Measurements from ENCODE around the gene HSPB9. TPM values are rescaled to one million over a fixed set of nuclear protein-coding genes. Genes with fewer than 3 reads are reported as not detected.

Gene HSPB9, protein sequence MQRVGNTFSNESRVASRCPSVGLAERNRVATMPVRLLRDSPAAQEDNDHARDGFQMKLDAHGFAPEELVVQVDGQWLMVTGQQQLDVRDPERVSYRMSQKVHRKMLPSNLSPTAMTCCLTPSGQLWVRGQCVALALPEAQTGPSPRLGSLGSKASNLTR
- not detected in 2 replicates for total RNA-seq

DNA sequence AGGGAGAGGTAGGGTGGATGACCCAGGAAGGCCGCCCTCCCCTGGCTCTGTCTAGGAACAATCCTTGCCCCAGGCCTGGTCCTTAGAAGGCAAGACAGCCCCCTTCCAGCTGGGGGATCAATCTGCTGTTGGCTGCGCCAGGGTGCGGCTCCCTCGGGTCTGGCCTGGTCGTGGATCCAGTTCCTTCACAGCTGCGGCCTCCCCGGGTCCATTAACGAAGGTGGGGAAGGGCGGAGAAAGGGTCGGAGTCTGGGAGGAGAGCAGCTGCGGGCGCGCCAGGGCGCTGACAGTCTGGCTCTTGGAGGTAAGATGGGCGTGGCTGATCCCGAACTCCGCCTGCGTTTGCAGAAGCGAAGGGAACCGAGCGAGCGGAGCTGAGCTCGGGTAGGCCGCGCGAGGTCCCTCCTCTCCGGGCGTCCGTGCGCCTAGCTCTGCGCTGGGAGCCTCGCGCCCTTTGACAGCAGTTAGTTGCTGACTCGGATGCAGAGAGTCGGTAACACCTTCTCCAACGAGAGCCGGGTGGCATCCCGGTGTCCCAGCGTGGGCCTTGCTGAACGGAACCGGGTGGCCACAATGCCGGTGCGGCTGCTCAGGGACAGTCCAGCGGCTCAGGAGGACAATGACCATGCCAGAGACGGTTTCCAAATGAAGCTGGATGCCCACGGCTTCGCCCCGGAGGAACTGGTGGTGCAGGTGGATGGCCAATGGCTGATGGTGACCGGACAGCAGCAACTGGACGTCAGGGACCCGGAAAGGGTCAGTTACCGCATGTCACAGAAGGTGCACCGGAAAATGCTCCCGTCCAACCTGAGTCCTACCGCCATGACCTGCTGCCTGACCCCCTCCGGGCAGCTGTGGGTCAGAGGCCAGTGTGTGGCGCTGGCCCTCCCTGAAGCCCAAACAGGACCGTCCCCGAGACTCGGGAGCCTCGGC lies at the start of gene HSPB9:
TSS of gene HSPB9 (plus strand) at position 434 of the 933 bp plus-strand sequence. CDS start at position 481, 47 bp downstream.

DNA sequence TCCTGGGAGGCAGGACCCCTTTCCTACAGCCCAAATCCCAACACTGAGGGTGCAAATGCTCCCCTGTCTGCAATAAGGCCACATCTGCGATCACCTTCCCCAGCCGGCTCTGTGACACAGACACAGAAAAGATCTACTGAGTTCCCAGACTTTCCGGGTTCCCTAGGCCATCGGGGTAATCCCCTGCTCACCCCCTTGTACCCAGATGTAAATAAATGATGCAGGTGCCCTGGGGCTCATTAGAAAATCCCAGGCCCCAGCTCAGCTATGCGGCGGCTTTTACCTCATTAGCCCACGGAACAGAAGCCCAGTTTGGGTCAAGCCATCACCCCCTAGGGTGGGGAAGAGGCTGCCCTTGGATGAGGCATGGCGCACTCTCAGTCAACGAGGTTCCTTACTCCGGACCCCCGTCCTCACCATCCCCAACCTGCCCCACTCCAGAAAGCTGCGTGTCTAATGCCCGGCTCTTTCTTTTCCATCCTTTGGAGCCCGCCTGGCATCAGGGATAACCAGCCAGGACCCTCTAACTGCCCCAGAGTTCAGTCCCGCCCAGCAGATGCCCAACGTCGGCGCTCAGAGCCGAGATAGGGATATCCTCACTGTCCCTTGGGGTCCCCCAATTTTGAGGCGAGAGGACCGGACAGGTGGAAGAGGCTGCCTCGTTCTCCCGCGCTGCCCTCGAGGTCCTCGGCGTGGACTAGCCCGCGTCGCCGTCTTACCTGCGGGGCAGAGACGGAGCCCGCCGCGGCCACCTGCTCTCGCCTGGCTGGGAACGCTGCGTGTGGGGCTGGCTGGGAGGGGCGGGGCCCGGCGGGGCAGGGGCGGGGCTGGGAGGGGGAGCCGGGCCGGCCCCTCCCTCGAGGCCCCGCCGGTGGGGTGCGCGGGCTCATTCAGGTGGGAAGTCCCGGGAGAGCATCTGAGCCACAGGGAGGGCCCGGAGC lies 24.6 kb upstream of the HSPB9 start, which contains the start of gene ZNF385C:
TSS of gene ZNF385C (minus strand) at position 783 of the 941 bp plus-strand sequence. CDS start 35,417 bp downstream, outside the sequence.

DNA sequence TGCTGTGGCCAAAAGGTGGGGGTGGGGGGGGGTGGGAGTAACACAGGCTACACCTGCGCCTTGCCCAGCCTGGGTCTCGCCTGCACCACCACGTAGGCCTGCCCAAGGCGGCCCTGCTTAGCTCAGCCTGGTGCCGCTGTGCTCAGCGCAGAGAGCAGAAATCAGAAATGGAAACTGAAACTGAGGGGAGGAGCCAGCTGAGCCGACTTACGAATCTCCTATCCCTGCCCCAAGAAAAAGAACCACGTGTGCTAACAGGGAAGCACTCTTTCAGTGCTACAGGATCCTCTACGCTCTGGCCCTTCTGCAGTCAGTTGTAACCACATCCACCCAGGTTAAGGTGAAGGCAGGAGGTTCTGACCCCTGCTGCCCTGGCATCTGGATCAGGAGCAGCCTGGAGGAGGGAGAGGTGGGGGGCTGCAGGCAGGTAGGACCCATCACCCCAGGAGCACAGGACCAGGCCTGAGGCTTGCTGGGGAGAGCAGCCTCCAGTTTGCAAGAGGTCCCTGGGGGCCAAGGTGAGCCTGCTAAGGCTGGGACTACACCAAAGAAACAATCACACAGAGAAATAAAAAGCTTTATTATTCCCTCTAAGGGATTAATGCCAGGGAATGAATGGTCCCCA lies 9.9 kb upstream of the HSPB9 start, which contains the start of gene DHX58:
TSS of gene DHX58 (minus strand) at position 163 of the 625 bp plus-strand sequence. CDS start 822 bp downstream, outside the sequence.

DNA sequence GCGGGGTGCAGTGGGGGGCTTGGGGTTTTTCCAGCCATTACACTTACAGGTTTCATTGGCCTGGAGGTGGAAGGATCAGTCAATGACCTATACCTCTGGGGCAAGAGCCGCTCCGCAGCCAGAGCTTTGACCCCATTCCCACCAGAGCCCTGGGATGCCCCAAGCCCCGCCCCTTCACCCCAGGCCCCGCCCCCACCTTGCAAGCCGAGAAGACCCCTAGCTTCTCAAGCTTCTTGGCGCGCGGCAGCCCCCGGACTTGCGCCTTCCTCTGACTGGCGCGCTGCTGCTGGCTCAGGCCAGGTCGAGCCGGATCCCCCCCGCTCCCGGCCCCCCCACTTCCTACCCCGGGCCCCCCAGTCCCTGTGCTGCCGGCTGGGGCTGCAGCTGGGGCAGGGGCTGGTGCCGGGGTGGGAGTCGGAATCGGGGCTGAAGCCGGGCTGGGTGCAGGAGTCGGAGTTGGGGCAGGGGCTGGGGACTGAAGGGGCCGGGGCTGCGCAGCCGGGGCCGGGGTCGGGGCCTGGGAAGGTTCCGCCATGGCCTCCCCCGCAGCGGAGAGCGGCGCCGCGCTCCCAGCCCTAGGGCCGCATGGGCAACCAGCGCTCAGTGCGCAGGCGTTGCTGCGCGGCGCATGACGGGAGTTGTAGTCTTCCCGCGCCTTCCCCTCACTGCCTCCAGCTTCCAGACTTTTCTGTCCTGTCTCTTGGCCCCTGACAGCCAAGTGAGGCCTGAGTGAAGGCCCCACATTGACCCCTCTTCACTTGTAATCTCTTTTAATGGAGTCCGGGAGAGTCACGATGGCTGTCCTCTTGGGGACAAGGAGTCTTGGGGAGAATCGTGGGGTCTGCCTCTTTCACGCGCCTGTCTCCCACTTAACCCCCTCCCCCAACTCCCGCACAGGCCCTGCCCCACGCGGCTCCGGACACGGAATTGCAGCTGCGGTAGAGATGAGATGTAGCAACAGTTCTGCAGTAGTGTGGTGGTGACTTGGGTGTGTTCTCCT lies 1.5 kb upstream of the HSPB9 start, which contains the start of gene KAT2A:
TSS of gene KAT2A (minus strand) at position 598 of the 1,000 bp plus-strand sequence. CDS start at position 535, 63 bp downstream.

Other genes with a start within 250 kb of the HSPB9 start
- 309 and 427 TPM in 2 replicates for gene ACLY, start 203.9 kb upstream of the HSPB9 start, total RNA-seq
- gene ODAD4, start 192.2 kb upstream of the HSPB9 start, total RNA-seq: 0.13 and 0.36 TPM in 2 replicates
- 61.8 and 67.2 TPM in 2 replicates for gene CNP, start 156.0 kb upstream of the HSPB9 start, total RNA-seq
- 93.2 and 95.2 TPM in 2 replicates for gene DNAJC7, start 105.4 kb upstream of the HSPB9 start, total RNA-seq
- 47.7 and 48.0 TPM in 2 replicates for gene NKIRAS2, start 102.7 kb upstream of the HSPB9 start, total RNA-seq
- 0.07 and 0.13 TPM in 2 replicates for gene C17orf113, start 72.2 kb upstream of the HSPB9 start, total RNA-seq
- not detected in 2 replicates for gene ZNF385C, start 24.3 kb upstream of the HSPB9 start, total RNA-seq
- gene DHX58, start 10.1 kb upstream of the HSPB9 start, total RNA-seq: 3.9 and 5.9 TPM in 2 replicates
- gene KAT2A, start 1.4 kb upstream of the HSPB9 start, total RNA-seq: 16.4 and 19.5 TPM in 2 replicates
- 114 and 162 TPM in 2 replicates for gene RAB5C, start 32.2 kb downstream of the HSPB9 start, total RNA-seq
- gene KCNH4, start 58.3 kb downstream of the HSPB9 start, total RNA-seq: under 0.01 TPM in 1 of 2 replicates, not detected in the other
- not detected in 2 replicates for gene HCRT, start 62.6 kb downstream of the HSPB9 start, total RNA-seq
- gene GHDC, start 71.7 kb downstream of the HSPB9 start, total RNA-seq: 8.4 and 11.2 TPM in 2 replicates
- gene STAT5B, start 153.6 kb downstream of the HSPB9 start, total RNA-seq: 50.7 and 58.8 TPM in 2 replicates
- gene STAT5A, start 165.7 kb downstream of the HSPB9 start, total RNA-seq: 16.9 and 25.6 TPM in 2 replicates